ENCODE data around the gene MYRF. TPM values are rescaled to one million over a fixed set of nuclear protein-coding genes. Genes with fewer than 3 reads are reported as not detected.

The MYRF gene
- total and polyA plus RNA-seq, 8 donors = 6.4 to 527 (median 59.7) TPM

- no peak for TF ChIP-seq POLR2A (IDR thresholded peaks at IDR 0.05)
- TF ChIP-seq CTCF (IDR thresholded peaks at IDR 0.05) = peak in 4 of 7 experiments; percentile 5 to 51 (median 28)
- TF ChIP-seq POLR2AphosphoS5 (IDR thresholded peaks at IDR 0.05) = peak; percentile 64 to 79 (median 74)
- DNase-seq = peak; percentile 83 to 97
- 1% methylated on average over 15 to 73 of the region's 73 CpGs for WGBS, 5 donors
- peaks cover 0 to 13% (median 0%) of the 10 kb centered on the region in 3 donors for H3K27me3 ChIP-seq
- intact Hi-C loops (cut with DNase I; ENCODE audit: low total_unique reads) = loop anchor here (10.0 kb wide), 1 partner anchor 138 kb away; the partner anchor contains the start of gene BEST1
- peaks cover 7 to 31% (median 25%) of the 10 kb centered on the region in 4 donors for H3K4me1 ChIP-seq
- H3K27ac ChIP-seq = peak within 1 kb of the TSS; percentile 69 to 98 (median 93)
- peak within 1 kb of the TSS; percentile 60 to 78 (median 72) for H3K4me3 ChIP-seq
- H3K9me3 ChIP-seq = no peaks in the 10 kb centered on the region
- peaks cover 4 to 15% (median 7%) of the 10 kb centered on the region in 4 donors for H3K36me3 ChIP-seq
Measured at GRCh38 chr11:61816736-61817455, 64.5 kb downstream of the MYRF start, which contains the start of gene FADS1. FADS1 (minus strand) TSS chr11:61817003; CDS start chr11:61816929, 74 bp downstream.

DNA sequence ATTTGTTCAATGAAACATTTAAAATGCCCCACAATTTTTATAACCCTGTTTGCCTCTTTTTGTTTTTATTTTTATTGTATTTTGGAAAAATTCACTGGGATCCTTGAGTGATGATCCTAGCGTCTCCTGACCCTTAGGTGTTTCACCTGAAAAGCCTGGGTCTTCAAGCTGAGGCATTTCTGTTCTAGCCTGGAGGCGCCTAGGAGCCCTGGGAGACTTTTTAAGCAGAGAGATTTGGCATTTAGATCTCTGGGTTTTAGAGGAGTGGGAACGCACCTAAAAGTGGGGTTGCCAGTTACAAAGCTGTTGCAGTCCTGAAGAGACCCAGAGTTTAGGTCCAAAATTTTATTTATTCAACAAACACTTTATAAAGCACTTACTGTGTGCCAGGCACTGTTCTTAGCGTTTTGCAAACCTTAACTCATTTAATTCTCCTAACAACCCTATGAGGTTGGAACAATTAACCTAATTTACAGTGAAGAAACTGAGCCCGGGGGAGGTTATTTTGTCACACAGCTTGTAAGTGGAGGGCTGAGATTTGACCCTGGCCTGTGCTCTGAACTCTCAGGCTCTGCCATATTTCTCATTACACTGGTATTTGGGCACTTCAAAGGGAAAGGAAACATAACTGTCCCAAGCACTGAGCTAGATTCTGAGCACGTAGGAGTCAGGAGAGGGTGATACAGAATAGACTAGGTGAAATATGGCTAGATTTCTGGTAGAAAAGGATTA, 65.2 kb downstream of the MYRF start:
- intact Hi-C loops (cut with DNase I; ENCODE audit: low total_unique reads) = loop anchor here (10.0 kb wide), 1 partner anchor 137 kb away; the partner anchor contains the start of gene BEST1
- WGBS, 5 donors = 71 to 80% (median 76%) methylated on average over 6 of the region's 6 CpGs
- H3K36me3 ChIP-seq = peaks cover 0 to 7% (median 0%) of the 10 kb centered on the region in 4 donors
- no peak for DNase-seq
- peaks cover 0 to 13% (median 0%) of the 10 kb centered on the region in 3 donors for H3K27me3 ChIP-seq
- peak overlapping the region in 4 of 5 donors; percentile 91 to 98 (median 95) for H3K27ac ChIP-seq
- TF ChIP-seq POLR2A (IDR thresholded peaks at IDR 0.05) (no peak), EP300 (IDR thresholded peaks at IDR 0.05) (no peak), CTCF (IDR thresholded peaks at IDR 0.05) (no peak), POLR2AphosphoS5 (IDR thresholded peaks at IDR 0.05) (no peak)
- H3K4me1 ChIP-seq = peaks cover 7 to 31% (median 25%) of the 10 kb centered on the region in 4 donors
- no peaks in the 10 kb centered on the region for H3K9me3 ChIP-seq
- H3K4me3 ChIP-seq = peak overlapping the region in 3 of 4 donors; percentile 60 to 78 (median 77)

- Histone ChIP-seq H3K4me3 (no peak overlapping the region), H3K36me3 (no peaks in the 10 kb centered on the region), H3K27me3 (peaks cover 0 to 13% (median 0%) of the 10 kb centered on the region in 3 donors), H3K9me3 (no peaks in the 10 kb centered on the region), H3K4me1 (peaks cover 7 to 23% (median 21%) of the 10 kb centered on the region in 4 donors), H3K27ac (no peak overlapping the region)
- DNase-seq = no peak
- TF ChIP-seq EP300 (IDR thresholded peaks at IDR 0.05) (no peak), CTCF (IDR thresholded peaks at IDR 0.05) (no peak), POLR2A (IDR thresholded peaks at IDR 0.05) (no peak), POLR2AphosphoS5 (IDR thresholded peaks at IDR 0.05) (no peak)
- intact Hi-C loops (cut with DNase I; ENCODE audit: low total_unique reads) = no loop called here
- WGBS, 5 donors = 67 to 91% (median 88%) methylated on average over 2 of the region's 2 CpGs
Measured at GRCh38 chr11:61820174-61820573, 67.7 kb downstream of the MYRF start.

DNA sequence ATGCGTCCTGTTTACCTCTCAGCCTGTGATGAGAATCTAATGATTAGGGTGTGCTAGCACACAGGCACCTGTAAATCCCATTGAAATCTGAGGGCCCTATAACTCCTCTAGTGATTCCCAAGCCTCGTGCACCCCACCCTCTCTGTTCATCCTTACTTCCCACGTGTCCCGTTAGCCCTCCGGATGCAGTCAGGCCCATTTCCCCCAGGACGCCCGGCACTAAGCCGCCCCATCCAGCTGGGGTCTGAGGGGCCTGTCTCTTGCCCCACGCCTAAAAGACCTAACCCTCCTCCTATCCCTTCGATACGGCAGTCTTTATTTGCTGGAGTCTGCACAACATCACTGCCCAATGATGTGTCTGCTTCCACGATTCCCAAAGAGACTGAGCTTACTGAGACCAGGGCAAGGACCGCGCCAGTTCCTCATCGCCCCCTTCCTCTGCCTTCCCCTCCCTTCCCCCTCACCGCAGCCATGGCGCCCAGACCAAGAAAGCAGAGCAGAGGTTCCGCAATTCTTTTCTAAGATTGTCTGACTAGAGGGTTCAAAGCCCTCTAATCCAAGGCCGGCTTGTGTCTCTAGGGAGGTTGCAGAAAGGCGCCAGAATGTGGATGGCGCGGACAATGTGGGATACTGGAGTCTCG, 74.6 kb downstream of the MYRF start:
- WGBS, 5 donors = 20 to 40% (median 26%) methylated on average over 20 to 23 of the region's 23 CpGs
- Histone ChIP-seq H3K27ac (peak overlapping the region; percentile 59 to 85 (median 69)), H3K9me3 (no peaks in the 10 kb centered on the region), H3K4me1 (peaks cover 14 to 50% (median 29%) of the 10 kb centered on the region in 4 donors), H3K4me3 (peak overlapping the region; percentile 49 to 70 (median 60)), H3K27me3 (peaks cover 0 to 28% (median 5%) of the 10 kb centered on the region in 3 donors), H3K36me3 (no peaks in the 10 kb centered on the region)
- TF ChIP-seq POLR2AphosphoS5 (IDR thresholded peaks at IDR 0.05) = no peak
- no peak for TF ChIP-seq POLR2A (IDR thresholded peaks at IDR 0.05)
- no peak for TF ChIP-seq EP300 (IDR thresholded peaks at IDR 0.05)
- no peak for TF ChIP-seq CTCF (IDR thresholded peaks at IDR 0.05)
- no peak for DNase-seq
- intact Hi-C loops (cut with DNase I; ENCODE audit: low total_unique reads) = no loop called here

Data from stomach (tissue), 9 donors.